Stromal cell of bone marrow (primary cell): ENCODE data around the gene CLEC2L.
"Not testable (repeated sequence)": the region's sequence is repeated elsewhere in the genome, so short reads cannot be mapped to it uniquely, and the experiment has no call there.

ENCODE experiments used
- DNase-seq: peaks from one replicate; pipeline ENCODE4 v3.0.0-alpha.2; 2012; ENCODE audit warnings: low read depth

The CLEC2L gene

DNA sequence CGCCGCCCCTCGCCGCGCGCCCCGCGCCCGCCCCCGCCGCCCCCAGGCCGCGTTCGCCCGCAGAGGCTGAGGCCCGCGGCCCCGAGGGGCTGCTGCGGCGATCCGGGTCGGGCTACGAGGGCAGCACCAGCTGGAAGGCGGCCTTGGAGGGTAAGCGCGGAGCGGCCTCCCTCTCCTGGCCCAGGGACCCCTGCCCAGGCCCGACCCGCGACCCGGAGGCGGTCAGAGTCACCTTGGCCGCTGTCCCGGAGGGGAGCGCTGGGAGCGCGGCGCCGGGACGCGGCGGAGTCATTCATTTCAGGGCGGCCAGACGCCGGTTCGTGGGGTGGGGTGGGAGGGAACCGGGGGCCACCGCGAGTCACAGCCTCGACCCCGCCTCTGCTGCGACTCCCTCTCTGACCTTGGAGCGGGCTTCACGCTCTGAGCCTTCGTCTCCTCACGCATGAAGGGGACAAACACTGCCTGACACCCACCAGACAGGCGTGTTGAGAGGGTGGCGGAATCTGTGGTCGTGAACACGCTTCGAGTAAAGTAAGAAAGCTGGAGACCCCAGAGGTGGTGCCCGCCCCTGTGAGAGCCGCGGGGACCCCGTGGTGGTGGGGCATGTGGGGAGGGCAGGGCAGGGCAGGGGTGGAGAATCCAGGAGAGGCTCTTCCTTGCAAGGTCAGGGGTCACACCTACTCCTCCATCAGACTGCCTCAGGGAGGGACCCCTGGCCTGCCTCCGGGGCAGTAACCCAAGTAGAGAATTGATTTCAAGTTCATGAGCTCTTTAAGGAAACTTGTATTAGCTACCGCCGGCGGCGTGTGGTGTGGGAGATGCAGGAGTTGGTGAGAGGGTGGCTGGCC is 707 bp downstream of the CLEC2L start:
- no peak for DNase-seq

DNA sequence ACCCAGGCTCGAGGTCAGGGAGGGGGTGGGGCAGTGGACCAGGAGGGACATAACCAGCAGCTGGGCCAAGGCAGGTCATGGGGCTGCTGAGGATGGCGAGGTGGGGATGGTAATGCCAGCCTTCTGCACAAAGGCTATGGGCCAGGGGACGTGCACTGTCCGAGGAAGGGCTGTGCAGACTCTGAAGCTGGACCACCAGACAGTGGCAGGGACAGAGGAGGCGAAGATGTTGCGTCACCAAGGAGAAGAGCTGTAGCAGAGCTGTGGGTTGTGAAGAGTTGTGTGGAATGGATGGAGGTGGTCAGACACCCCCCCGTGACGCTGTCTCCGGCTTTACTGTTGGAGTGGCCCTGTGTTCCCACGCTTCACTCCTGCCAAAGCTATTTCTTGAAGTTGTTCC is 1.8 kb downstream of the CLEC2L start:
- DNase-seq = no peak

DNA sequence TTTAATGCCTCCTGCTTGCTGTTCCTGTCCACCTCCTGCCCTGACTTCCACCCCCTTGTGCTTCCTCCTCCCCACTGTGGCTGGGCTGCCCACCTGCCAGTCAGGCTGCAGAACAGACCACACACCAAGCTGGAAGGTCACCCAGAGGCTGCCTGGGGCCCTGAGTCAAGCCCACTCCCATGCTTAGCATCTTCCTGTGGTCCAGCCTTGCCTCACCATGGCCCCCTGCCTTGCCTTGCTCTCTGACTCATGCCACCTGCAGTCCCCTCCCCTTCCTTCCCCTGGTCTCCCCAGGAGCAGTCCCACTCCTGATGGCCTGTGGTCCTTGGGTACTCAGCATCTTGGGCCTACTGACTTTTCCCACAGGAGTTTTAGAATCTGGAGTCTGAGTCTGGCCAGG is 2.3 kb downstream of the CLEC2L start:
- DNase-seq = no peak

DNA sequence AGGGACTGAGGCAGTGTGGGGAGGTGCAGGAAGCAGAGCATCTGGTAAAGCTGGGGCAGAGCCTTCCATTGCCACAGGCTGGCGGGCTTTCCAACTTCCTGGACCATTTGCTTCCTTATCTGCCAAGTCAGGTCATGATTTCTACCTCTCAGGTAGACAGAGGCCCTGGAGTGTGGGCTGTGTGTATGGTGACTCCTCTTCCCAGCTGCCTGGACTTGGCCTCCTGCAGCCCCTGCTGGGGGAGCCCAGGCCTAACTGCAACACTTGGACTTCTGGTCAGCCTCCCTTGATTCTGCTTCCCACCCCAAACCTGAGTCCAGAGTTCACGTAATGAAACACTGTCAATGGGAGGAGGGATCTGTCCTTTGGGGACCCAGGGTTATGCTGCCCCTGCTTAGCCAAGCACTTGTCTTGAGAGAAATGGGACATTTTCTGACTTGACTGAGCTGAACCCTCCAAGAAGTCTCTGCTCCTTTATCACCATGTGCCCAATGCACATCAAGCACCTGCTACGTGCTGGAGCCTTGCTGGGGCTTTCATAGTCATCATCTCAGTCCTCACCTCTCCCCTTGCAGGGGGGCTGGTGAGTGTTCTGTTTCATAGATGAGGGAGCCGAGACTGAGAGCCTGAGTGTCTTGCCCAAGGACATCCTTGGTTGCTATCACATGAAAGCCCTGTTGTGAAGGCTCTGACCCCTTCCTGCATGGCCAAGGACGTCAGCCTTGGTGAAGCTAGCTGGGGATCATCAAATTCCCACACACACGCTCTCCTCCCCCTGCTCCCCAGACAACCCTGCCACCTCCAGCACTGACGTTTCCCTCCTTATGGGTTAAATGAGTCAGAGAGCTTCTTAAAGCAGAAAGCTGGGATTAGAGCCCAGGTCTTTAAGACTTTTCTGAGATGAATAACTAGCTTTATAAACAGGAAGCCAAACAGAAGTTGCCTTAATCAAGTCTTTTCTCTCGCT is 3.4 kb downstream of the CLEC2L start:
- DNase-seq = peak; percentile 93

DNA sequence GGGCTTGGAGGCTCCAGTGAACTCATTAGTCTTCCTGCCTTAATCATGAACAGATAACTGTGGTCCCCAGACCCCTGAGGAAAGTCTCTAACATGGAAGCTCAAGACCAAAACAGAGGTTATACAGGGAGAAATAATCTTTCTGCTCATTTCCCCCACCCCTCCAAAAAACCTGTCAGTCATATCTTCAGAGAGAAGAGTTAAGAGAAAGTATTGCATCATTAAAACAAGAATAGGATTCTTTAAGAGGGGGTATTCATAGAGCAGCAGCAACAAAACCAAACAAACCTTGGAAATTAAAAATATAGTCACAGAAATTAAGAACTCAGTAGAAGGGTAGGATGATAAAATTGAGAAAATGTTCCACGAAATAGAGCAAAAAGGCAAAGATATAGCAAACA is 7.6 kb downstream of the CLEC2L start:
- DNase-seq = no peak

- no peak for DNase-seq
Measured at GRCh38 chr7:139532636-139533155, 9.2 kb downstream of the CLEC2L start.

DNA sequence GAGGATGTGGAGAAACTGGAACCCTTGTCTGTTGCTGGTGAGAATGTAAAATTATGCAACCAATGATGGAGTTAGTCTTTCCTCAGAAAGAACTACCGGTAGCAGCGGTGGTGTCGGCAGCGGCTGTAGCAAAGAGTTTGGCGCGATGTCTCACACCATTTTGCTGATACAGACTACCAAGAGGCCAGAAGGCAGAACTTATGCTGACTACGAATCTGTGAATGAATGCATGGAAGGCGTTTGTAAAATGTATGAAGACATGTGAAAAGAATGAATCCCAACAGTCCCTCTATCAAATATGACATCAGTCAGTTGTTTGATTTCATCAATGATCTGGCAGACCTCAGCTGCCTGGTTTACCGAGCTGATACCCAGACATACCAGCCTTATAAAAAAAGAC is 10.6 kb downstream of the CLEC2L start:
- no peak for DNase-seq

DNA sequence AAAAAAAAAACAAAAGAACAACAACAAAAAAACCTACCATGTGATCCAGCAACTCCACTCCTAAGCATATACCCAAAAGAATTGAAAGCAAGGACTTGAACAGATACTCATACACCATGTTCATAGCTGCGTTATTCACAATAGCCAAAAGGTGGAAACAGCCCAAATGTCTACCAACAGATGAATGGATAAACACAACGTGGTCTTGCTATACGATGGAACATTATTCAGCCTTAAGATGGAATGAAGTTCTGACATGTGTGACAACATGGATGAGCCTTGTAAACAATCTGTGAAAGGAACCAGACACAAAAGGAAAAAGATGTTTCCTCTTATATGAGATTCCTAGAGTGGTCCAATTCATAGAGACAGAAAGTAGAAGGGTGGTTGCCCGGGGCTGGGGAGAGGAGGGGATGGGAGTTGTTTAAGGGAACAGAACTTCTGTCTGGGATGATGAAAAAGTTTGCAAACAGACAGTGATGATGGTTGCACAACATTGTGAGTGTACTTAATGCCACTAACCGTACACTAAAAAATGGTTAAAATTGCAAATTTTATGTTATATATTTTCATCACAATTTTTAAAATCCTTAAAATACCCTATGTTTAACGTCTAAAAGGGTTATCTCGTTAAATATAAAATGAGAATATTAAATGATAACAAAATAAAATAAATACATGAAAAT is 11.6 kb downstream of the CLEC2L start:
- no peak for DNase-seq

DNA sequence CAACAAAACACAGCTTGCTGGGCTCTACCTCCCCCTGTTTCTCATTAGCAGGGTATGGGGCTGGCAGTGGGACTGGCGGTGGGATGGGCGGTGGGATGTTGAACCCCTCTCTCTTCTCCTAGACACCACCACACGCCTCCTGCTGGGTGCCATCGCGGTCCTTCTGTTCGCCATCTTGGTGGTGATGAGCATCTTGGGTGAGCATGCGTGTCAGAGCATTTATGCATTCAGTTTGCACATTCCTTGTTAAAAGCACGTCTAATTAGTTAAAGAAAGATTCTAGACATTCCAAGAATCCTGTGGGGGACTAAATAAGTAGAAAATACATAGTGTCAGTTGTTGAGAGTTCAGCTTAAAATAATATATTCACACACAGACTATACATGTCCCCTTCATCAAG is 12.7 kb downstream of the CLEC2L start:
- no peak for DNase-seq

DNA sequence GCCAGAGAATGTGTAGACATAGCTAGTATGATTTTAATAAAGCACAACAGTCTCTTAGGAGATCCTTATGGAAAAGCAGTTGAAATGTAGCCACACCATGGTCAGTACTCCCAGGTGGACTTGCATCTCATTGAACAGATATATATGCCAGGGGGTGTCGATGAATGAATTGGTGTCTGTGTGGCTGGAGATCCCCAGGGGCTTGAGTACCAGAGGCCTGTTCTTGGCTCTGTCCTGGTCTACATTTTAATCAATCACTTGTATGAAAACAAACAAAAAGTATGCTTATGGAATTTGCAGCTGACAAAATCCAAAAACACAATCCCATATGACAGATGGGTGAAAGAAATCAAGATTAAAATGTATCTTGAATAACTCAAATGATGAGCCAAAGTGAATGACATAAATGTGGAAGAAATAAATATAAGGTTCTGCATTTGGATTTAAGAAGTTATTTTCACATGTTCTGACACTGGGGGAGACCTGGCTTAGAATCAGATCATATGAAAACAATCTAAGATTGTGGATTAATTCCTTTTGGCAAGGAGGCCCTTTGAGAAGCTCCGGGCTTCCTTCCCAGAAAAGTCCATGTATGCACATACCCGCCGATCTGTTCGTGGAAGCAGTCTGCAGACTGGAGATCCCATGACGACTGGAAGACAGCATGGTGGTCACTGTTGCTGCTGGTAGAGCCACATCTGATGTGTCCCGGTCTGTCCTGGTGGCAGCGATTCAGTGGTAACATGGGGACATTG is 15.6 kb downstream of the CLEC2L start:
- peak; percentile 6 for DNase-seq

DNA sequence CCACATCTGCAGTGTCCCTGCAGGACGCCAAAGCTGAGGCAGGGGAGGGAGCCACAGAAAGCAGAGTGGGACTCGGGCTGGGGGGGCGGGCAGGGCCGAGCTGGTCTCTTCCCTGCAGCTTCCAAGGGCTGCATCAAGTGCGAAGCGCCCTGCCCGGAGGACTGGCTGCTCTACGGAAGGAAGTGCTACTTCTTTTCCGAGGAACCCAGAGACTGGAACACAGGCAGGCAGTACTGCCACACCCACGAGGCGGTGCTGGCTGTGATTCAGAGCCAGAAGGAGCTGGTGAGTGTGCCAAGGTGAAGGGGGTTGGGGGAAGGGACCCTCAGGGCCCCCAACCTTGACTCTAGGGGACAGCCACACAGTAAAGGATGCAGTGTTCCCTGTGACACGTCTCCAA is 16.7 kb downstream of the CLEC2L start:
- no peak for DNase-seq

DNA sequence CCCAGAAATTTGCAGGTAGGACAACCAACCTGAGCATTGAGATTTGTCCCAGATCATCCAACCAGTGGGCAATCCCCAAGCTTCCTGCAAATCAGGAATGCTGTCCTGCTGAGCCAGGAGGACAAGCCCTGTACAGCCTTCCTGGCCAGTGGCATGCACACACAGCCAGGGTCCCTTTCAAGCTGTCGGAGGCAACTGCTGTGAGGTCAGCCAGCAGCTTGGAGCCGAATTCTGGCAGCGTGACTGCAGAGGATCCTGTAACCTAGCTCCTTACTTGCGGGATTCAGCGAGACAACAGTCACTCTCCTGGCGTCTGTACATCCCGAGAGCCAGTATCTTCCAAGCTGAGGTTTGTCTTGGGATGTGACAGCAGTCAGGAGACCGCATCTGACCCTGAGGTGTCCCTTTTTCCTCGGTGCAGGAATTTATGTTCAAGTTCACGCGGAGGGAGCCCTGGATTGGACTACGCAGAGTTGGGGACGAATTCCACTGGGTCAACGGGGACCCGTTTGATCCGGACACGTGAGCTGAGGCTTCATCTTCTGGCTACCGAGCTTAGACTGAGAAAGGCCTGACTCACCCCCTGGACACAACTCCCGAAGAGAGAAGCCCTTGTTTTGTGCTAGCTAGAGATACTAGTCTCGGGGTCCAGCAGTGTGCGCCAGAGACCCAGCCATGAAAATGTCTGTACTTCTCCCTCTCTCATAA is 18.3 kb downstream of the CLEC2L start:
- no peak for DNase-seq

GRCh38 chr7:139542308-139543151 is 19.0 kb downstream of the CLEC2L start:
- no peak for DNase-seq

DNA sequence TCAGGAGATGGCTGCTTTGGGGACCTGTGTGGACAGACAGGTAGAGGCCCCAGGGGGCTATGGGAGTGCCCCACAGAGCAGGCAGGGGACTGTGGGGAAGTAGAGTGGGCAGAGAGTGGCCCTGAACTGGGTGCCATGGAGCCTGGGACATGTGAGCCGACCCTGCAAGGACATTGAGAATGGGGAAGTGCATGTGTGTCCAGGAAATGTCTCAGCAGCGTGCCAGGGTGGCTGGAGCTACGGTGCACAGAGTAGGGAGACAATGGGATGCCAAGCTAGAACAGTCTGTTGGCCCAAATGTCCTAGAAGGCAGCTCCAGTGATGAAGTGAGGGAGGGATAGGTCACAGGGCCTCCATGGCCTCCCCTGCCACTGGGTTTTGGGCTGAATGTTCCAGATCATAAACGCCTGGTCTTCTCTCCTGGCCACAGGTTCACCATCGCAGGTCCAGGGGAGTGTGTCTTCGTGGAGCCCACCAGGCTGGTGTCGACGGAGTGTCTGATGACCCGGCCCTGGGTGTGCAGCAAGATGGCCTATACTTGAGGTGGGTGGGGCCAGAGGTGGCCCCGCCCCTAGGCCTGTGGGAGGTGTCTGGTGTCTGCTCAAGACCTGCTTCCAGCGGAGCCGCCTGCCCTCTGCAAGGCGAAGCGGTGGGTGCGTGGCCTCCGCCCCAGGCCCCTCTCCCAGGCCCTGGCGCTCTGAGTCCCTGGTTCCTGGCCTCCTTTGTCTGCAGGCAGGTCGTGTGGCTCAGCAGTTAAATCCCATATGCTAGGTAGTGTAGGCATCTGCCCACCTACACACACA is 20.5 kb downstream of the CLEC2L start:
- DNase-seq = no peak

GRCh38 chr7:139544645-139545044 is 21.2 kb downstream of the CLEC2L start:
- DNase-seq = no peak

DNA sequence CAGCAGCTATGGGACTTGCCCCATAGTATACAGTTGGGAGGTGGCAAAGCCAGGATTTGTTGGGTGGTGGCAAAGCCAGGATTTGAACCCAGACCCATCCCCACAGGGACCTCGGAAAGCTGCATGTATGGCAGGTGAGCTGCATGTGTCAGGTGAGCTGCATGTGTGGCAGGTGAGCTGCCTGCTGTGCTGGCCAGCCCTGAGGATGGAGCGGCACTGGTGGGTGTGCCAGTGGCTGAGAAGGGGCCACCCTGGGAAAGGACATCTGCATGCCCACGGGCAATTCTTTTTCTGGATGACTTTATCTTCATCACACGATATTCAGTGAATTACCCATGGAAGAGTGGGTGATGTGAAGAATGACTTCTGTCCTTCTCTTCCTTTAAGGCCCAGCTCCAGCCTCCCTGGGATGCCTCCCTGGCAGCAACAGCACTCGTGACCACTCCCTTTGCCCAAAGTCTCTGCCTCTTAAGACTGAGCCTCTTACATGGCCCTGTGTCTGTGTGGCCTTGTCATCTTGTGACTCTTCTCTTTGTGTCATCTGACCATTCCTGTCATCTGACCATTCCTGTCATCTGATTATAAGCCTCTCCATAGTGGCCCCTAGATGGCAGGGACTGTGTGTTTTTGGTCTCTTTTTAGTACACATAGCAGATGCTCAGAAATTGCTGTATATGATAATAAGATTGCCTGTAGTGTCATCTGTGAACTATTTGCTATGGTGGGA is 25.0 kb downstream of the CLEC2L start:
- no peak for DNase-seq

DNA sequence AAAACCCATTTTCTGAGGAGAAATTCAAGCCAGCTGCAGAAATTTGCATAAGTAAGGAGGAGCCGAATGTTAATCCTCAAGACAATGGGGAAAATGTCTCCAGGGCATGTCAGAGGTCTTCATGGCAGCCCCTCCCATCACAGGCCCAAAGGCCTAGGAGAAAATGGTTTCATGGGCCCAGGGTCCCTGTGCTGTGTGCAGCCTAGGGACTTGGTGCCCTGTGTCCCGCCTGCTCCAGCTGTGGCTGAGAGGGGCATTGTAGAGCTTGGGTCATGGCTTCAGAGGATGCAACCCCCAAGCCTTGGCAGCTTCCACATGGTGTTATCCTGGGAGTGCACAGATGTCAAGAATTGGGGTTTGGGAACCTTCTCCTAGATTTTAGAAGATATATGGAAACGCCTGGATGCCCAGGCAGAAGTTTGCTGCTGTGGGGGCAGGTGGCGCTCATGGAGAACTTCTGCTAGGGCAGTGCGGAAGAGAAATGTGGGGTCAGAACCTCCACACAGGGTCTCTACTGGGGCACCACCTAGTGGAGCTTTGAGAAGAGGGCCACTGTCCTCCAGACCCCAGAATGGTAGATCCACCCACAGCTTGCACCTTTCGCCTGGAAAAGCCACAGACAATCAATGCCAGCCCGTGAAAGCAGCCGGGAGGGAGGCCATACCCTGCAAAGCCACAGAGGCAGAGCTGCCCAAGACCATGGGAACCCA is 30.7 kb downstream of the CLEC2L start:
- DNase-seq = not testable (repeated sequence)
